ENCODE data around the gene CNTN4. TPM values are rescaled to one million over a fixed set of nuclear protein-coding genes. Genes with fewer than 3 reads are reported as not detected.

Gene CNTN4
- total and polyA plus RNA-seq, 2 donors (not counting 3 experiments of a cell fraction or from before 2014, with no cell fraction given) = not detected

GRCh38 chr3:2883283-2883682 lies 784.6 kb downstream of the CNTN4 start:
- Histone ChIP-seq H3K27ac (ENCODE audit: insufficient read depth, low read depth, low read length) (no peak overlapping the region), H3K4me1 (ENCODE audit: control insufficient read depth, extremely low read depth, insufficient read depth, low read length) (no peaks in the 10 kb centered on the region), H3K9ac (replicated peaks; ENCODE audit: extremely low read depth, insufficient read depth, low read length) (no peak overlapping the region), H2AFZ (ENCODE audit: low read depth, low read length) (no peak overlapping the region), H3K9me1 (replicated peaks; ENCODE audit: control insufficient read depth, extremely low read depth, insufficient read depth, low read length) (no peaks in the 10 kb centered on the region), H3K4me2 (ENCODE audit: insufficient read depth, low read length) (no peak overlapping the region), H3K36me3 (ENCODE audit: control insufficient read depth in 2 of 2, extremely low read depth in 1 of 2, insufficient read depth in 2 of 2, low read length in 2 of 2) (no peaks in the 10 kb centered on the region), H3K9me3 (replicated peaks; ENCODE audit: control insufficient read depth, insufficient read depth, low read length) (peaks cover 2% of the 10 kb centered on the region), H3K79me2 (ENCODE audit: control insufficient read depth, insufficient read depth, low read length) (no peaks in the 10 kb centered on the region), H3K4me3 (replicated peaks in 1 of 3; ENCODE audit: insufficient read depth in 1 of 3, low read depth in 1 of 3, low read length in 3 of 3) (no peak overlapping the region), H3K27me3 (ENCODE audit: control insufficient read depth in 2 of 2, insufficient read depth in 2 of 2, low read length in 2 of 2) (no peaks in the 10 kb centered on the region), H4K20me1 (replicated peaks; ENCODE audit: control insufficient read depth, extremely low read depth, insufficient read depth, low read length) (no peaks in the 10 kb centered on the region)
- TF ChIP-seq FOS (IDR thresholded peaks at IDR 0.05; ENCODE audit: borderline replicate concordance, insufficient read depth, low read length) (no peak), EZH2 (IDR thresholded peaks at IDR 0.05; ENCODE audit: borderline replicate concordance, low read depth, low read length, severe bottlenecking) (no peak)
- ChIA-PET CTCF (no interaction called here), POLR2A (no interaction called here)
- dilution Hi-C loops (cut with MboI; ENCODE audit: extremely low pct_ligation_motif_present, low sequenced_read_pairs) = no loop called here
- intact Hi-C loops (cut with micrococcal nuclease) = no loop called here
- FAIRE-seq (no peak), DNase-seq (ENCODE audit: low read depth, low spot score) (no peak)
- BruUV-seq (replicated peaks) = no TSS peak

- H4K20me1 ChIP-seq (replicated peaks; ENCODE audit: control insufficient read depth, extremely low read depth, insufficient read depth, low read length) = no peaks in the 10 kb centered on the region
- no peak overlapping the region for H2AFZ ChIP-seq (ENCODE audit: low read depth, low read length)
- FAIRE-seq (no peak), DNase-seq (ENCODE audit: low read depth, low spot score) (no peak)
- no peak overlapping the region for H3K27ac ChIP-seq (ENCODE audit: insufficient read depth, low read depth, low read length)
- no TSS peak for BruUV-seq (replicated peaks)
- H3K4me1 ChIP-seq (ENCODE audit: control insufficient read depth, extremely low read depth, insufficient read depth, low read length) = no peaks in the 10 kb centered on the region
- peaks cover 6% of the 10 kb centered on the region for H3K9me3 ChIP-seq (replicated peaks; ENCODE audit: control insufficient read depth, insufficient read depth, low read length)
- POLR2A ChIA-PET = no interaction called here
- no peaks in the 10 kb centered on the region for H3K79me2 ChIP-seq (ENCODE audit: control insufficient read depth, insufficient read depth, low read length)
- intact Hi-C loops (cut with micrococcal nuclease) (no loop called here), dilution Hi-C loops (cut with MboI; ENCODE audit: extremely low pct_ligation_motif_present, low sequenced_read_pairs) (no loop called here)
- CTCF ChIA-PET = no interaction called here
- H3K36me3 ChIP-seq (ENCODE audit: control insufficient read depth in 2 of 2, extremely low read depth in 1 of 2, insufficient read depth in 2 of 2, low read length in 2 of 2) = no peaks in the 10 kb centered on the region
- TF ChIP-seq GATA2 (IDR thresholded peaks at IDR 0.05; ENCODE audit: insufficient read depth, insufficient read length, low read depth, low read length) (no peak), POLR2A (IDR thresholded peaks at IDR 0.05; ENCODE audit: low read depth, low read length) (no peak), CTCF (IDR thresholded peaks at IDR 0.05; ENCODE audit: extremely low read depth in 1 of 2, insufficient read depth in 1 of 2, low read depth in 1 of 2, low read length in 2 of 2) (no peak), MYC (IDR thresholded peaks at IDR 0.05; ENCODE audit: low read depth, low read length) (no peak), EZH2 (IDR thresholded peaks at IDR 0.05; ENCODE audit: borderline replicate concordance, low read depth, low read length, severe bottlenecking) (no peak), FOS (IDR thresholded peaks at IDR 0.05; ENCODE audit: borderline replicate concordance, insufficient read depth, low read length) (no peak)
- no peak overlapping the region for H3K4me2 ChIP-seq (ENCODE audit: insufficient read depth, low read length)
- no peak overlapping the region for H3K9ac ChIP-seq (replicated peaks; ENCODE audit: extremely low read depth, insufficient read depth, low read length)
- H3K27me3 ChIP-seq (ENCODE audit: control insufficient read depth in 2 of 2, insufficient read depth in 2 of 2, low read length in 2 of 2) = no peaks in the 10 kb centered on the region
- H3K4me3 ChIP-seq (replicated peaks in 1 of 3; ENCODE audit: insufficient read depth in 1 of 3, low read depth in 1 of 3, low read length in 3 of 3) = no peak overlapping the region
- no peaks in the 10 kb centered on the region for H3K9me1 ChIP-seq (replicated peaks; ENCODE audit: control insufficient read depth, extremely low read depth, insufficient read depth, low read length)
Measured at GRCh38 chr3:2888592-2888991, 789.9 kb downstream of the CNTN4 start.

All from endothelial cell of umbilical vein (primary cell).